CD14-positive monocyte (primary cell): Measurements from ENCODE around the gene JMY. TPM values are rescaled to one million over a fixed set of nuclear protein-coding genes. Genes with fewer than 3 reads are reported as not detected.

Source experiments
- DNase-seq, 3 donors: peaks; one replicate each; pipeline ENCODE4 v3.0.0-alpha.2; 2011 to 2022
- H2AFZ ChIP-seq: 2 replicates; pipeline ENCODE4 v1.6.0; 2012; ENCODE audit warnings: mild to moderate bottlenecking, low read depth, low read length, inconsistent platforms; ENCODE audit not compliant: insufficient read depth, poor library complexity, severe bottlenecking
- H3K27ac ChIP-seq, 2 donors: 1 replicate in 1 of 2; 2 replicates in 1 of 2; pipeline ENCODE4 v1.5.1; 2012 to 2013; ENCODE audit warnings: low read length in 2 of 2, control low read depth in 1 of 2, inconsistent platforms in 1 of 2, low read depth in 1 of 2, mild to moderate bottlenecking in 1 of 2
- H3K27me3 ChIP-seq, 2 donors: one replicate each; pipeline versions ENCODE4 v1.6.0 to v1.6.1; 2011 to 2013; ENCODE audit warnings: low read length in 2 of 2; ENCODE audit not compliant: control insufficient read depth in 2 of 2, insufficient read depth in 2 of 2
- H3K36me3 ChIP-seq, 2 donors: replicated peaks in 1 of 2; 1 replicate in 1 of 2; 2 replicates in 1 of 2; pipeline versions ENCODE4 v1.5.1 to v1.6.1; 2012 to 2013; ENCODE audit warnings: low read length in 2 of 2, control low read depth in 1 of 2, inconsistent platforms in 1 of 2, mild to moderate bottlenecking in 1 of 2; ENCODE audit not compliant: insufficient read depth in 2 of 2, control insufficient read depth in 1 of 2
- H3K4me1 ChIP-seq, 2 donors: 1 replicate in 1 of 2; 2 replicates in 1 of 2; pipeline versions ENCODE4 v1.5.1 to v1.6.1; 2012 to 2013; ENCODE audit warnings: low read length in 2 of 2, control low read depth in 1 of 2, inconsistent platforms in 1 of 2, mild to moderate bottlenecking in 1 of 2, moderate library complexity in 1 of 2; ENCODE audit not compliant: insufficient read depth in 2 of 2, control insufficient read depth in 1 of 2
- H3K4me2 ChIP-seq: replicated peaks from 2 replicates; pipeline ENCODE3; 2012; ENCODE audit warnings: low read length, moderate library complexity, mild to moderate bottlenecking; ENCODE audit not compliant: poor library complexity, severe bottlenecking; ENCODE audit errors: extremely low read depth
- H3K4me3 ChIP-seq, 3 experiments: fragments of 200-600 bp in 1 of 3; sonication (generic) in 1 of 3; replicated peaks in 1 of 3; 1 replicate in 2 of 3; 2 replicates in 1 of 3; pipeline ENCODE4 v1.5.1; 2011 to 2013; ENCODE audit warnings: low read length in 3 of 3, mild to moderate bottlenecking in 3 of 3, control low read depth in 2 of 3, low read depth in 2 of 3, inconsistent platforms in 1 of 3, moderate library complexity in 1 of 3
- H3K79me2 ChIP-seq: 2 replicates; pipeline ENCODE4 v1.6.0; 2012; ENCODE audit warnings: mild to moderate bottlenecking, control low read depth, inconsistent platforms, low read length, moderate library complexity; ENCODE audit not compliant: insufficient read depth
- H3K9ac ChIP-seq: 2 replicates; pipeline ENCODE4 v1.6.0; 2017; ENCODE audit warnings: low read length, mild to moderate bottlenecking; ENCODE audit not compliant: insufficient read depth, poor library complexity, severe bottlenecking
- H3K9me3 ChIP-seq, 2 donors: replicated peaks in 1 of 2; 1 replicate in 1 of 2; 2 replicates in 1 of 2; pipeline versions ENCODE4 v1.5.1 to v1.6.1; 2012 to 2013; ENCODE audit warnings: low read length in 2 of 2, control low read depth in 1 of 2; ENCODE audit not compliant: control insufficient read depth in 1 of 2, insufficient read depth in 1 of 2
- H4K20me1 ChIP-seq: 2 replicates; pipeline ENCODE4 v1.6.0; 2012; ENCODE audit warnings: mild to moderate bottlenecking, low read length, control low read depth, moderate library complexity; ENCODE audit not compliant: insufficient read depth
- H3K27ac Mint-ChIP-seq, 7 donors: one replicate each; pipeline ENCODE4 v1.8.0; 2020; ENCODE audit warnings: mild to moderate bottlenecking in 7 of 7, mixed read lengths in 7 of 7, moderate library complexity in 6 of 7, inconsistent platforms in 2 of 7
- H3K27me3 Mint-ChIP-seq, 3 donors: one replicate each; pipeline ENCODE4 v1.8.0; 2021 to 2022; ENCODE audit warnings: low read depth in 3 of 3, mild to moderate bottlenecking in 3 of 3, mixed read lengths in 3 of 3, moderate library complexity in 3 of 3, inconsistent platforms in 1 of 3
- H3K36me3 Mint-ChIP-seq, 2 donors: one replicate each; pipeline ENCODE4 v1.8.0; 2020; ENCODE audit warnings: mixed read lengths in 2 of 2, inconsistent platforms in 1 of 2, mild to moderate bottlenecking in 1 of 2
- H3K4me1 Mint-ChIP-seq: one replicate; pipeline ENCODE4 v1.8.0; 2020; ENCODE audit warnings: mild to moderate bottlenecking, mixed read lengths
- H3K4me3 Mint-ChIP-seq, 2 donors: one replicate each; pipeline ENCODE4 v1.8.0; 2020; ENCODE audit warnings: mild to moderate bottlenecking in 2 of 2, mixed read lengths in 2 of 2, moderate library complexity in 1 of 2
- H3K9me3 Mint-ChIP-seq, 7 donors: one replicate each; pipeline ENCODE4 v1.8.0; 2020 to 2022; ENCODE audit warnings: mixed read lengths in 7 of 7, mild to moderate bottlenecking in 6 of 7, moderate library complexity in 6 of 7, inconsistent platforms in 2 of 7
- WGBS: methylation state at CpG from one replicate; pipeline ENCODE4 v1.1.5; 2013; ENCODE audit warnings: missing lambda C conversion rate; ENCODE audit not compliant: insufficient coverage; 5-methylcytosine and 5-hydroxymethylcytosine counted together
- intact Hi-C, 2 donors: fragments of 100-400 bp; cut with micrococcal nuclease; formaldehyde crosslinking; loops; one replicate each; pipeline versions ENCODE4 v1.15.0 to v1.15.1; 2023
- polyA plus RNA-seq, 3 donors: library from polyadenylated mRNA; depleted of rRNA in 1 of 3; unstranded in 2 of 3; stranded (reverse) in 1 of 3; fragments of 300-500 nt in 2 of 3; fragments of >200 nt in 1 of 3; fragmentation: Illumina TruSeq in 2 of 3; gene quantifications; 1 replicate in 2 of 3; 2 replicates in 1 of 3; pipeline ENCODE4 v1.2.3, GENCODE V29; 2012 to 2021
- TF ChIP-seq, protein P1 (sequence below): fragments of 200-600 bp; IDR thresholded peaks from one replicate; pipeline ENCODE4 v1.8.0; 2022; ENCODE audit warnings: antibody characterized with exemption, mild to moderate bottlenecking

The JMY gene
- polyA plus RNA-seq, 3 donors, result 0.60 to 1.6 (median 1.1) TPM

DNA sequence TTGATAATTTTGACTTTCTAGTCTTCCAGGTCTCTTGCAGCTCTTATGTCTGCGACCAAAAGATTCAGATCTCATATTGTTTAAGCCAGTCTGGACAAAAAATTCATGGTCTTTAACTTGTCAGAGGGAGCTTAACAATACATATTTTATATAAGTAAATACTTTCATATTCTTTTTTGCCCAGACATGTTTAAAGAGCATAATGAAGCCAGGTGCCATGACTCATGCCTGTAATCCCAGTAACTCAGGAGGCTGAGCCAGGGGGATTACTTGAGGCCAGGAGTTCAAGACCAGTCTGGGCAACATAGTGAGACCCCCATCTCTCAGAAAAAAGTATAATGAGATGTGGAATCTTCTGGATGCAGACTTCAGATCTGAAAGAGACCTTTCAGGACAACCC lies 69.8 kb downstream of the JMY start:
- Histone ChIP-seq H3K9me3 (no peaks in the 10 kb centered on the region), H3K4me3 (no peak overlapping the region), H3K4me1 (no peaks in the 10 kb centered on the region), H4K20me1 (no peaks in the 10 kb centered on the region), H3K27ac (no peak overlapping the region), H3K9ac (no peak overlapping the region), H3K27me3 (no peaks in the 10 kb centered on the region), H2AFZ (no peak overlapping the region), H3K79me2 (no peaks in the 10 kb centered on the region), H3K36me3 (peaks cover 13 to 15% of the 10 kb centered on the region in 2 donors), H3K4me2 (no peak overlapping the region)
- Mint-ChIP-seq H3K27me3 (no peaks in the 10 kb centered on the region), H3K27ac (no peak overlapping the region), H3K9me3 (no peaks in the 10 kb centered on the region), H3K36me3 (peaks cover 17 to 21% of the 10 kb centered on the region in 2 donors), H3K4me3 (no peak overlapping the region), H3K4me1 (no peaks in the 10 kb centered on the region)
- WGBS, result no CpG with 5 or more reads among the region's 1 CpG
- intact Hi-C loops, result no loop called here
- DNase-seq, result no peak
- TF ChIP-seq, protein P1, sequence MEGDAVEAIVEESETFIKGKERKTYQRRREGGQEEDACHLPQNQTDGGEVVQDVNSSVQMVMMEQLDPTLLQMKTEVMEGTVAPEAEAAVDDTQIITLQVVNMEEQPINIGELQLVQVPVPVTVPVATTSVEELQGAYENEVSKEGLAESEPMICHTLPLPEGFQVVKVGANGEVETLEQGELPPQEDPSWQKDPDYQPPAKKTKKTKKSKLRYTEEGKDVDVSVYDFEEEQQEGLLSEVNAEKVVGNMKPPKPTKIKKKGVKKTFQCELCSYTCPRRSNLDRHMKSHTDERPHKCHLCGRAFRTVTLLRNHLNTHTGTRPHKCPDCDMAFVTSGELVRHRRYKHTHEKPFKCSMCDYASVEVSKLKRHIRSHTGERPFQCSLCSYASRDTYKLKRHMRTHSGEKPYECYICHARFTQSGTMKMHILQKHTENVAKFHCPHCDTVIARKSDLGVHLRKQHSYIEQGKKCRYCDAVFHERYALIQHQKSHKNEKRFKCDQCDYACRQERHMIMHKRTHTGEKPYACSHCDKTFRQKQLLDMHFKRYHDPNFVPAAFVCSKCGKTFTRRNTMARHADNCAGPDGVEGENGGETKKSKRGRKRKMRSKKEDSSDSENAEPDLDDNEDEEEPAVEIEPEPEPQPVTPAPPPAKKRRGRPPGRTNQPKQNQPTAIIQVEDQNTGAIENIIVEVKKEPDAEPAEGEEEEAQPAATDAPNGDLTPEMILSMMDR, result no peak

DNA sequence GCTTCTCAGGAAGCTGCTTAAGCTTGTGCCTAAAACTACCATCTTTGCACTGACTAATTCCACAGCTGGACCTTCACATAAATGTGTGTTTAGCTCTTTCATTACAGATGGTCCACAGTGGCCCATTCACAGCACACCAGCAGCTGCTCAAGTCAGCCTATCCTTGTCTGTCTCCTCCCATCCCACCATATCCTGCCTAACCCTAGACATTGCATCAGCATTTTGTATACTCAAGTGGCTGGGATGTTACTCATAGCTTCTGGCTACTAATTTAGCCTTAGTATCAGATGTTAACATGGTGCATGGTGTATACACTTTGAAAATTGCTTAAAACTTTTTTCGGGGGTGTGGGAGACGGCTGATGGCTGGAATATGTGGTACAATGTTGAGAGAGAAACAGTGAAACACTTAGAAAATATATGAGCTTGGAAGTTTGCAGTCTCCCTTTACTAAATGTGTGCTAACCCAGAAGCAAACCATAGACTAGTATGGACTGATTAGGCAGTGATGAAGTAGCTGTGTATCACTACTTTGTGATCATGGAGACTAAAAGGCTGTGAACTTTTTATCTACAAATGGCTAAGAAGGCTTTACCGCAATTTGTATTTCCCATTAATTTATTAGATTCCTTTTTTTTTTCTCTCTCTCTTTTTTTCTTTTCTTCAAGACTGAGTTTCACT lies 83.1 kb downstream of the JMY start:
- Histone ChIP-seq H2AFZ (no peak overlapping the region), H4K20me1 (no peaks in the 10 kb centered on the region), H3K9me3 (no peaks in the 10 kb centered on the region), H3K27ac (no peak overlapping the region), H3K36me3 (peaks cover 10 to 11% of the 10 kb centered on the region in 2 donors), H3K9ac (no peak overlapping the region), H3K27me3 (no peaks in the 10 kb centered on the region), H3K4me1 (no peaks in the 10 kb centered on the region), H3K79me2 (no peaks in the 10 kb centered on the region), H3K4me2 (no peak overlapping the region), H3K4me3 (no peak overlapping the region)
- TF ChIP-seq, protein P1, result no peak
- no peak for DNase-seq
- H3K4me3 Mint-ChIP-seq, result no peak overlapping the region
- no peak overlapping the region for H3K27ac Mint-ChIP-seq
- H3K4me1 Mint-ChIP-seq, result no peaks in the 10 kb centered on the region
- intact Hi-C loops, result no loop called here
- H3K36me3 Mint-ChIP-seq, result peaks cover 29 to 32% of the 10 kb centered on the region in 2 donors
- H3K9me3 Mint-ChIP-seq, result no peaks in the 10 kb centered on the region
- no peaks in the 10 kb centered on the region for H3K27me3 Mint-ChIP-seq
- no CpG with 5 or more reads among the region's 3 CpGs for WGBS
